Lower lobe of right lung (tissue), 2 donors: ENCODE results near the gene GLIS1. TPM values are rescaled to one million over a fixed set of nuclear protein-coding genes. Genes with fewer than 3 reads are reported as not detected.
A peak's percentile ranks its signal among the peaks of the same experiment; 100 is the strongest.

Experiments used
- ATAC-seq, 2 donors: fragments of 200-7000 bp; cut with Tn5 transposase; one replicate each; pipeline ENCODE4 v1.9.1; 2020 to 2022; ENCODE audit warnings: mild to moderate bottlenecking in 2 of 2, moderate library complexity in 2 of 2
- DNase-seq: peaks from one replicate; pipeline ENCODE4 v3.0.0-alpha.2; 2020
- H3K27ac ChIP-seq: fragments of 200-600 bp; one replicate; pipeline ENCODE4 v1.8.0; 2022
- H3K27me3 ChIP-seq: fragments of 200-600 bp; one replicate; pipeline ENCODE4 v1.8.0; 2022; ENCODE audit warnings: low read depth
- H3K36me3 ChIP-seq: fragments of 200-600 bp; one replicate; pipeline ENCODE4 v1.8.0; 2022; ENCODE audit warnings: mild to moderate bottlenecking
- H3K4me1 ChIP-seq: fragments of 200-600 bp; one replicate; pipeline ENCODE4 v1.8.0; 2022
- H3K4me3 ChIP-seq: fragments of 200-600 bp; one replicate; pipeline ENCODE4 v1.8.0; 2022; ENCODE audit warnings: mild to moderate bottlenecking
- H3K9me3 ChIP-seq: fragments of 200-600 bp; one replicate; pipeline ENCODE4 v1.8.0; 2022
- intact Hi-C: fragments of 100-400 bp; cut with DNase I; formaldehyde crosslinking; loops from one replicate; pipeline ENCODE4 v1.11.0; 2022
- total RNA-seq: library from RNA; stranded (reverse); fragmentation: NEBNext Ultra II Directional; extraction: Animal tissue kit (Norgen Biotek cat#: 25700); gene quantifications from one replicate; pipeline ENCODE4 v1.2.1, GENCODE V29; 2021
- TF ChIP-seq, protein P1 (sequence below): fragments of 200-600 bp; IDR thresholded peaks from one replicate; pipeline ENCODE4 v1.8.0; 2022; ENCODE audit warnings: antibody characterized with exemption, mild to moderate bottlenecking
- donor health status: DM: no; HTN: yes; CAD: no; lungs with severe emphysema.

The GLIS1 gene
- total RNA-seq, 1 donor from 2014 or later = not detected

DNA sequence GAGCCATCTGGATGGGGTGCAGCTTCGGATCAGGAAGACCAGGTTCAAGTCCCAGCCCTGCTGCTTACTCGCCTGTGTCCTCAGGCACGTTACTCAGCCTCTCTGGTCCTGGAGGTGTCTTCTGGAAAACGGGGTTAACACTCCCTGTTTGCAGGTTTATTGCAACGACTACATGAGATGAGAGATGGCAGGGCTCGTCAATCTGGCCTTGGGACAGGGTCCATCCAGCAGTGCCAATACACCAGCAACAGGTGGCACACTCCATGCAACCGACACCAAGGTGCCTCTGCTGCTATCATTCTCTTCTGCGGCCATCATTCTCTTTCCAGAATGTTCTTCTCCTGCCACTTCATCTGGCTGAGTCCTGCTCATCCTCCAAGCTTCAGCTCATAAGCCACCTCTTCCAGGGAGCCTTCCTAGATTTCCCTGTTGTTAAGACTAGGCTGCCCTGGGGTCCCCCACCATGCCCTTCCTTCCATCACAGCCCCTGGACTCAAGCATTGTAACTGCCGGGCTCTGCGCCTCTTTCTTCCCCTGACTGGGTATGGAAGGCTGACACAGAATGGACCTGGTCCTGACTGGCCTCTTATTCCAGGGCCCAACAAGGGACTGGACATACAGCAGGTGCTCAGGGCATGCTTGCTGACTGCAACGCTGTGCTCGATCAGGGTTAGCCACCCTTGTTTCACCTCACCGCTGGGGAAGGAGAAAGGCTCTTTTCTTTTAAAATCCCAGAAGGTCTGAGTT is 192.4 kb downstream of the GLIS1 start:
- H3K27ac ChIP-seq = no peak overlapping the region
- H3K4me1 ChIP-seq = peaks cover 15% of the 10 kb centered on the region
- intact Hi-C loops = no loop called here
- TF ChIP-seq, protein P1, sequence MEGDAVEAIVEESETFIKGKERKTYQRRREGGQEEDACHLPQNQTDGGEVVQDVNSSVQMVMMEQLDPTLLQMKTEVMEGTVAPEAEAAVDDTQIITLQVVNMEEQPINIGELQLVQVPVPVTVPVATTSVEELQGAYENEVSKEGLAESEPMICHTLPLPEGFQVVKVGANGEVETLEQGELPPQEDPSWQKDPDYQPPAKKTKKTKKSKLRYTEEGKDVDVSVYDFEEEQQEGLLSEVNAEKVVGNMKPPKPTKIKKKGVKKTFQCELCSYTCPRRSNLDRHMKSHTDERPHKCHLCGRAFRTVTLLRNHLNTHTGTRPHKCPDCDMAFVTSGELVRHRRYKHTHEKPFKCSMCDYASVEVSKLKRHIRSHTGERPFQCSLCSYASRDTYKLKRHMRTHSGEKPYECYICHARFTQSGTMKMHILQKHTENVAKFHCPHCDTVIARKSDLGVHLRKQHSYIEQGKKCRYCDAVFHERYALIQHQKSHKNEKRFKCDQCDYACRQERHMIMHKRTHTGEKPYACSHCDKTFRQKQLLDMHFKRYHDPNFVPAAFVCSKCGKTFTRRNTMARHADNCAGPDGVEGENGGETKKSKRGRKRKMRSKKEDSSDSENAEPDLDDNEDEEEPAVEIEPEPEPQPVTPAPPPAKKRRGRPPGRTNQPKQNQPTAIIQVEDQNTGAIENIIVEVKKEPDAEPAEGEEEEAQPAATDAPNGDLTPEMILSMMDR = no peak
- DNase-seq = peak; percentile 16
- no peak overlapping the region for H3K4me3 ChIP-seq
- no peaks in the 10 kb centered on the region for H3K9me3 ChIP-seq
- no peaks in the 10 kb centered on the region for H3K36me3 ChIP-seq
- ATAC-seq = no peak
- H3K27me3 ChIP-seq = no peaks in the 10 kb centered on the region

GRCh38 chr1:53545663-53546408 is 193.1 kb downstream of the GLIS1 start:
- ATAC-seq (no peak), DNase-seq (peak; percentile 21)
- intact Hi-C loops = no loop called here

GRCh38 chr1:53544728-53545515 is 194.0 kb downstream of the GLIS1 start:
- peak; percentile 20 for DNase-seq
- no peak overlapping the region for H3K27ac ChIP-seq
- H3K27me3 ChIP-seq = no peaks in the 10 kb centered on the region
- no peak overlapping the region for H3K4me3 ChIP-seq
- intact Hi-C loops = no loop called here
- no peaks in the 10 kb centered on the region for H3K9me3 ChIP-seq
- no peaks in the 10 kb centered on the region for H3K36me3 ChIP-seq
- TF ChIP-seq, protein P1 = no peak
- peaks cover 6% of the 10 kb centered on the region for H3K4me1 ChIP-seq
- no peak for ATAC-seq

More at GRCh38 chr1:53545663-53546408, 193.1 kb downstream of the GLIS1 start:
- H3K4me3 ChIP-seq = no peak overlapping the region
- H3K27ac ChIP-seq = no peak overlapping the region
- peaks cover 15% of the 10 kb centered on the region for H3K4me1 ChIP-seq
- no peaks in the 10 kb centered on the region for H3K36me3 ChIP-seq
- H3K27me3 ChIP-seq = no peaks in the 10 kb centered on the region
- TF ChIP-seq, protein P1 = no peak
- H3K9me3 ChIP-seq = no peaks in the 10 kb centered on the region

- Histone ChIP-seq H3K27ac (no peak overlapping the region), H3K27me3 (no peaks in the 10 kb centered on the region), H3K4me3 (no peak overlapping the region), H3K9me3 (no peaks in the 10 kb centered on the region), H3K4me1 (no peaks in the 10 kb centered on the region), H3K36me3 (no peaks in the 10 kb centered on the region)
- TF ChIP-seq, protein P1 = no peak
- intact Hi-C loops = no loop called here
- DNase-seq = peak; percentile 30
- no peak for ATAC-seq
Measured at GRCh38 chr1:53543778-53544695, 194.9 kb downstream of the GLIS1 start.
